ENCODE measurements around the gene APLP2. TPM values are rescaled to one million over a fixed set of nuclear protein-coding genes. Genes with fewer than 3 reads are reported as not detected.

Gene APLP2
- total and polyA plus RNA-seq, 9 of the 15 experiments (the other 6 are each of a cell fraction or from before 2014, with no cell fraction given) = 17.4 to 164 (median 118) TPM

- no peak for TF ChIP-seq ZBTB26 (CRISPR knock-in tag; IDR thresholded peaks at IDR 0.05)
Observed at GRCh38 chr11:130099356-130099755, 29.7 kb downstream of the APLP2 start (continued).

- Histone ChIP-seq H3K27me3 (ENCODE audit: control insufficient read depth in 2 of 2, insufficient read depth in 2 of 2, low read length in 2 of 2) (no peaks in the 10 kb centered on the region), H3K79me2 (ENCODE audit: control insufficient read depth, insufficient read depth, low read length) (peaks cover 91% of the 10 kb centered on the region), H3K4me3 (no peak overlapping the region), H3K9me3 (replicated peaks; ENCODE audit: control insufficient read depth, insufficient read depth, low read depth, low read length) (no peaks in the 10 kb centered on the region), H3K4me2 (ENCODE audit: insufficient read depth, low read length) (no peak overlapping the region), H3K27ac (ENCODE audit: extremely low read depth, low read depth, low read length) (no peak overlapping the region), H3K4me1 (replicated peaks in 1 of 2; ENCODE audit: control insufficient read depth in 2 of 2, insufficient read depth in 2 of 2, low read length in 2 of 2) (peaks cover 5 to 14% of the 10 kb centered on the region in 2 experiments; a peak in 4 of 5 replicates), H3K9ac (ENCODE audit: insufficient read depth in 1 of 2, low read depth in 2 of 2, low read length in 2 of 2) (no peak overlapping the region), H4K20me1 (replicated peaks; ENCODE audit: control insufficient read depth, insufficient read depth, low read length) (peaks cover 31% of the 10 kb centered on the region), H3K9me1 (ENCODE audit: control insufficient read depth, insufficient read depth, low read length) (no peaks in the 10 kb centered on the region), H2AFZ (ENCODE audit: low read depth, low read length) (no peak overlapping the region), H3K36me3 (ENCODE audit: control insufficient read depth, insufficient read depth, low read length) (no peaks in the 10 kb centered on the region)
- DNase-seq (ENCODE audit: extremely low read depth in 1 of 4, low spot score in 3 of 4) (no peak), ATAC-seq (no peak), FAIRE-seq (no peak)
- POLR2A ChIA-PET = no interaction called here
- intact Hi-C loops (cut with micrococcal nuclease) = no loop called here
- CTCF ChIA-PET (ENCODE audit: low intra/inter-chr PET ratio) = no interaction called here
- in situ Hi-C loops (cut with MboI) = no loop called here
- BruUV-seq (replicated peaks) = no TSS peak
- WGBS (ENCODE audit: insufficient coverage, low coverage, missing lambda C conversion rate) = 91% methylated on average over 5 of the region's 5 CpGs
- TF ChIP-seq SNRNP70 (optimal IDR thresholded peaks at IDR 0.05; ENCODE audit: low read depth, low read length) (no peak), LCOR (CRISPR knock-in tag; IDR thresholded peaks at IDR 0.05) (no peak), FOXP4 (CRISPR knock-in tag; IDR thresholded peaks at IDR 0.05; ENCODE audit: borderline replicate concordance) (no peak), ZBTB26 (CRISPR knock-in tag; IDR thresholded peaks at IDR 0.05) (no peak)
Observed at GRCh38 chr11:130100381-130101095, 30.8 kb downstream of the APLP2 start.
